B cell (primary cell): Measurements from ENCODE around the gene MDK. TPM values are rescaled to one million over a fixed set of nuclear protein-coding genes. Genes with fewer than 3 reads are reported as not detected.

Experiments
- ATAC-seq: fragments of 200-7000 bp; cut with Tn5 transposase; one replicate; pipeline ENCODE4 v1.10.0; 2021; ENCODE audit warnings: low read depth, mild to moderate bottlenecking, moderate number of reproducible peaks, moderate library complexity
- CTCF ChIA-PET: fragments of 350-600 bp; sonication (Branson Sonifier 250); formaldehyde crosslinking; loops from one replicate; lab custom pipeline; 2021; ENCODE audit warnings: antibody characterized with exemption, inconsistent platforms; lab: Charles Lee
- POLR2A ChIA-PET: fragments of 350-600 bp; sonication (Branson Sonifier 250); formaldehyde crosslinking; loops from one replicate; lab custom pipeline; 2021; ENCODE audit warnings: antibody characterized with exemption; lab: Charles Lee
- DNase-seq: peaks from one replicate; pipeline ENCODE4 v3.0.0; 2013
- H2AFZ ChIP-seq: 2 replicates; pipeline ENCODE4 v1.6.1; 2012; ENCODE audit warnings: mild to moderate bottlenecking, low read depth, low read length; ENCODE audit not compliant: insufficient read depth, poor library complexity, severe bottlenecking
- H3K27ac ChIP-seq, 2 donors: 1 replicate in 1 of 2; 2 replicates in 1 of 2; pipeline ENCODE4 v1.5.1; 2012 to 2013; ENCODE audit warnings: low read length in 2 of 2, mild to moderate bottlenecking in 2 of 2, moderate library complexity in 1 of 2
- H3K27me3 ChIP-seq, 4 experiments: fragments of 200-600 bp in 1 of 4; sonication (generic) in 1 of 4; replicated peaks in 1 of 4; 1 replicate in 2 of 4; 2 replicates in 2 of 4; pipeline versions ENCODE4 v1.6.1 to v1.7.0; 2013 to 2016; ENCODE audit warnings: low read length in 3 of 4, mild to moderate bottlenecking in 2 of 4, mixed read lengths in 1 of 4, moderate library complexity in 1 of 4; ENCODE audit not compliant: insufficient read depth in 4 of 4, control insufficient read depth in 3 of 4; ENCODE audit errors: control extremely low read depth in 1 of 4
- H3K36me3 ChIP-seq, 2 experiments: replicated peaks in 1 of 2; 1 replicate in 1 of 2; 2 replicates in 1 of 2; pipeline versions ENCODE4 v1.6.1 to v1.7.1; 2013; ENCODE audit warnings: low read length in 1 of 2; ENCODE audit not compliant: insufficient read depth in 2 of 2, control insufficient read depth in 1 of 2; ENCODE audit errors: control extremely low read depth in 1 of 2, extremely low read depth in 1 of 2
- H3K4me1 ChIP-seq, 2 donors: fragments of 200-600 bp in 1 of 2; sonication (generic) in 1 of 2; 1 replicate in 1 of 2; 2 replicates in 1 of 2; pipeline versions ENCODE4 v1.5.1 to v1.6.1; 2013 to 2017; ENCODE audit warnings: low read length in 2 of 2; ENCODE audit not compliant: control insufficient read depth in 2 of 2, insufficient read depth in 2 of 2
- H3K4me2 ChIP-seq: replicated peaks from 2 replicates; pipeline ENCODE3; 2012; ENCODE audit warnings: mild to moderate bottlenecking, low read depth, low read length; ENCODE audit not compliant: poor library complexity, severe bottlenecking
- H3K4me3 ChIP-seq, 5 experiments: fragments of 200-600 bp in 1 of 5; sonication (generic) in 1 of 5; 1 replicate in 3 of 5; 2 replicates in 2 of 5; pipeline versions ENCODE4 v1.5.1 to v1.7.0; 2011 to 2016; ENCODE audit warnings: low read length in 4 of 5, mild to moderate bottlenecking in 4 of 5, low read depth in 2 of 5, control low read depth in 1 of 5, moderate library complexity in 1 of 5; ENCODE audit not compliant: insufficient read depth in 1 of 5; ENCODE audit errors: control extremely low read depth in 1 of 5, extremely low read depth in 1 of 5
- H3K79me2 ChIP-seq: fragments of 200-600 bp; sonication (generic); one replicate; pipeline ENCODE4 v1.6.0; 2016; ENCODE audit warnings: low read length; ENCODE audit not compliant: control insufficient read depth, insufficient read depth
- H3K9ac ChIP-seq: fragments of 200-600 bp; sonication (generic); 2 replicates; pipeline ENCODE4 v1.6.1; 2017; ENCODE audit warnings: mild to moderate bottlenecking, low read length, moderate library complexity
- H3K9me3 ChIP-seq, 3 donors: one replicate each; pipeline versions ENCODE4 v1.6.1 to v1.7.1; 2013; ENCODE audit warnings: low read length in 2 of 3; ENCODE audit not compliant: control insufficient read depth in 2 of 3, insufficient read depth in 1 of 3; ENCODE audit errors: control extremely low read depth in 1 of 3
- H4K20me1 ChIP-seq: 2 replicates; pipeline ENCODE4 v1.6.0; 2012; ENCODE audit warnings: mild to moderate bottlenecking, low read length; ENCODE audit not compliant: insufficient read depth, control insufficient read depth, poor library complexity, severe bottlenecking
- H3K27ac Mint-ChIP-seq: one replicate; pipeline ENCODE4 v1.8.0; 2021; ENCODE audit warnings: mixed read lengths
- H3K27me3 Mint-ChIP-seq: one replicate; pipeline ENCODE4 v1.8.0; 2021; ENCODE audit warnings: mixed read lengths
- H3K4me1 Mint-ChIP-seq: one replicate; pipeline ENCODE4 v1.8.0; 2021; ENCODE audit warnings: mixed read lengths
- H3K4me3 Mint-ChIP-seq: one replicate; pipeline ENCODE4 v1.8.0; 2021; ENCODE audit warnings: mixed read lengths
- H3K9me3 Mint-ChIP-seq: one replicate; pipeline ENCODE4 v1.8.0; 2022; ENCODE audit warnings: mixed read lengths; ENCODE audit not compliant: insufficient read depth
- CTCF ChIP-seq: fragments of 200-600 bp; IDR thresholded peaks from one replicate; pipeline ENCODE4 v1.8.0; 2022; ENCODE audit warnings: antibody characterized with exemption, mild to moderate bottlenecking
- EZH2 ChIP-seq: IDR thresholded peaks from 2 replicates; pipeline ENCODE4 v1.6.1; 2012; ENCODE audit warnings: borderline replicate concordance, low read depth, mild to moderate bottlenecking, moderate library complexity, low read length; ENCODE audit not compliant: insufficient read depth, poor library complexity, severe bottlenecking
- WGBS: methylation state at CpG from one replicate; pipeline ENCODE4 v1.1.5; 2013; ENCODE audit warnings: missing lambda C conversion rate; ENCODE audit not compliant: insufficient coverage; 5-methylcytosine and 5-hydroxymethylcytosine counted together
- intact Hi-C: fragments of 100-400 bp; cut with micrococcal nuclease; formaldehyde crosslinking; loops from one replicate; pipeline ENCODE4 v1.10.0; 2022
- polyA plus RNA-seq: library from polyadenylated mRNA; depleted of rRNA; stranded (reverse); fragments of >200 nt; gene quantifications from 2 replicates; pipeline ENCODE4 v1.2.3, GENCODE V29; 2012
- total RNA-seq, 2 donors: library from RNA; stranded (reverse); fragments of 120-200 nt in 1 of 2; gene quantifications; 1 replicate in 1 of 2; 2 replicates in 1 of 2; pipeline versions ENCODE4 v1.2.3 to v1.2.4, GENCODE V29; 2013 to 2022

MDK gene
- total and polyA plus RNA-seq, 2 donors (not counting 1 experiment from before 2014, with no cell fraction given) = 1.5 to 2.6 TPM

GRCh38 chr11:46348566-46349401, 32.7 kb upstream of the MDK start:
- Histone ChIP-seq H3K4me1 (peaks cover 38 to 51% of the 10 kb centered on the region in 2 donors), H2AFZ (peak overlapping the region; percentile 72), H3K9me3 (no peaks in the 10 kb centered on the region), H3K9ac (peak overlapping the region; percentile 82), H3K4me2 (peak overlapping the region; percentile 97), H3K27me3 (peaks cover 0 to 5% (median 0%) of the 10 kb centered on the region in 4 experiments), H3K36me3 (peaks cover 0 to 2% of the 10 kb centered on the region in 2 experiments), H4K20me1 (peaks cover 53% of the 10 kb centered on the region), H3K27ac (no peak overlapping the region), H3K79me2 (peaks cover 72% of the 10 kb centered on the region), H3K4me3 (peak overlapping the region; percentile 58 to 88 (median 78))
- peak overlapping the region; percentile 75 for H3K27ac Mint-ChIP-seq
- no peak for TF ChIP-seq CTCF
- TF ChIP-seq EZH2 = no peak
- ChIA-PET CTCF (interaction anchor here (0.7 to 2.4 kb wide), 3 partner anchors 20 to 679 kb away, joined by 3 to 10 read pairs (median 3); no protein-coding TSS in a partner anchor), POLR2A (no interaction called here)
- 25% methylated on average over 18 of the region's 18 CpGs for WGBS
- H3K4me1 Mint-ChIP-seq = peaks cover 56% of the 10 kb centered on the region
- intact Hi-C loops = loop anchor here (5.0 kb wide), 2 partner anchors 34 to 431 kb away; partner anchors contain the start of genes MDK and PEX16
- peak overlapping the region; percentile 85 for H3K4me3 Mint-ChIP-seq
- no peak for DNase-seq
- ATAC-seq = no peak
- H3K9me3 Mint-ChIP-seq = no peaks in the 10 kb centered on the region
- H3K27me3 Mint-ChIP-seq = no peaks in the 10 kb centered on the region

- intact Hi-C loops = no loop called here
- CTCF ChIA-PET = interaction anchor here (1.0 to 3.7 kb wide), 2 partner anchors 17 to 41 kb away, joined by 3 to 18 read pairs; no protein-coding TSS in a partner anchor
- no peak for TF ChIP-seq EZH2
- no peak for TF ChIP-seq CTCF
- Histone ChIP-seq H3K4me2 (no peak overlapping the region), H3K79me2 (peaks cover 80% of the 10 kb centered on the region), H3K36me3 (peaks cover 0 to 2% of the 10 kb centered on the region in 2 experiments), H3K9me3 (no peaks in the 10 kb centered on the region), H3K4me3 (no peak overlapping the region), H3K9ac (no peak overlapping the region), H3K27ac (no peak overlapping the region), H2AFZ (no peak overlapping the region), H3K27me3 (peaks cover 0 to 1% (median 0%) of the 10 kb centered on the region in 4 experiments), H4K20me1 (peaks cover 64% of the 10 kb centered on the region), H3K4me1 (peaks cover 27 to 40% of the 10 kb centered on the region in 2 donors)
- DNase-seq (no peak), ATAC-seq (no peak)
- 57% methylated on average over 2 of the region's 3 CpGs for WGBS
- Mint-ChIP-seq H3K4me3 (no peak overlapping the region), H3K27ac (no peak overlapping the region), H3K4me1 (peaks cover 46% of the 10 kb centered on the region), H3K27me3 (no peaks in the 10 kb centered on the region), H3K9me3 (no peaks in the 10 kb centered on the region)
- POLR2A ChIA-PET = interaction anchor here (0.5 kb wide), 1 partner anchor 266 kb away, joined by 6 read pairs; no protein-coding TSS in a partner anchor
Observed at GRCh38 chr11:46350695-46351094, 30.8 kb upstream of the MDK start.
